GDM1 (cell line): Measurements from ENCODE around the gene ZNF831.

Experiments used
- DNase-seq: peaks from one replicate; lab custom pipeline; 2025; lab: John Stamatoyannopoulos, UW

ZNF831 gene

DNA sequence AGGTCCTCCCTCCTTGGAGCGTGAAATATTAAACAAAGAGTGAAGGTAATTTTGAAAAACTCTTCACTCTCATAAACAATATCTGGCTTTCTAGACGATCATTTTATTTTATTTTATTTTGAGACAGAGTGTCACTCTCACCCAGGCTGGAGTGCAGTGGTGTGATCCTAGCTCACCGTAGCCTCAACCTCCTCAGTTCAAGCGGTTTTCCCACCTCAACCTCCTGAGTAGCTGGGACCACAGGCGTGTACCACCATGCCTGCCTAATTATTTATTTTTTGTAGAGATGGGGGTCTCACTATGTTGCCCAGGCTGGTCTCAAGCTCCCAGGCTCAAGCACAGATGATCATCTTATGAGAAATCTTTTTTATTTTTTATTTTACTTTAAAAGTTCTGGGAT, 16.4 kb downstream of the ZNF831 start:
- no peak for DNase-seq

DNA sequence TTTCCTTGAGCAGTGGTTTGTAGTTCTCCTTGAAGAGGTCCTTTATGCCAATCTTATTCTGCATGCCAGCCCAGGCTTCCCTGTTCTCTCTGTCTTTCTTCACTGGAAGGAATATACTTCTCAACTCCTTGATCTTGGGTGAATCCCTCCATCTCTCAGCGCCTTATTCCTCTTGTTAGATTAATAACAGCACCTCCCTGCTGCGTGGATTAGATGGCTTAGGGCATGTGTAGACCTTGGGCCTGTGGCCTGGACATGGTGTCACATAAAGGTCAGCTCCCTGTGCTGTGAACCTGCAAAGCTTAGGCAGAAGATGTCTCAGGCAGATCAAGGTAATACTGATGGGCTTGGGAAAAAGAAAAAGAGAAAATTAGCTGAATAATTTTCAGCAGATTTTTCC, 18.3 kb downstream of the ZNF831 start:
- no peak for DNase-seq

DNA sequence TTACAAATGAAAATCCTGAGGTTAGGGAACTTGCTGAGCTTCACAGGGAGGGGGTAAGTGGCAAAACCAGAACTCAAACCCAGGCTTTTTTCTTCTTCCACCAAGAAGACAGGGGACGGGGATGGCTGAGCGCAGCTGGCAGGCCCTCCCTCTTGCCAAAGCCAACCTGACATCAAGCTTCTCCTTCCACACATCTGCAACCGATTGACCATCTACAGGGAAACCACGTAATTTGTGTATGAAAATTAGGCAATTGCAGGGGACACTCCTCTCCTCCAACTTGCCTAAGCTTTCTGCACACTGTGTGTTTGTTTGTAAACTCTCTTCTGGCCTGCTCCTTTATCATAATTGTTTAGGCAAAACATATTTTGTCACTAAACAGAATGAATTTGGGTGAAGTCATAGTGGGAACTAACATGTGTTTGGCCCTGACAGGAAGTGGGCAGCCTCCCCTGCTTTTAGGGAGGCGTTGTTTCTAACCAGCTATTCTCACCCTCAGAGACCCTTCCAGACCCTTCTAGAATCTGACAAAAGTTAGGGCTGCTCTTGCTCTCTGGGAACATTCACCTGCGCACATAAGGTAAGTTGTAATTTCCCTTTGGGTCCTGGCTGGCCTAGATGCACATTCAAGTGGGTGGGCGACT, 18.9 kb downstream of the ZNF831 start:
- DNase-seq, result no peak

DNA sequence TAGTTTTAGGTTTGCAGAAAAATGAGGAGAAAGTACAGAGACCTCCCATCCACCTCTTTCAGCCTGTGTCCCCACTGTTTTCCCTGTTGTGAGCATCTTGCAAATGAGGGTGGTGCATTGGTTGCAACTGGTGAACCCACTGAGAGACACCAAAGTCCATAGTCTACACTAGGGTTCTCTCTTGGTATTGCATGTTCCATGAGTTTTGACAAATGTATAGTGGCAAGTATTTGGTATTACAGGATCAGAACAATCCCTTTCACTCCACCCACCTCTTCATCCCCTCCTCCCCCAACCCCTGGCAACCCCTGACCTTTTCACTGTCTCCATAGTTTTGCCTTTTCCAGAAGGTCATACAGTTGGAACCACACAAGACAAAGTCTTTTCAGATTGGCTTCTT, 20.1 kb downstream of the ZNF831 start:
- DNase-seq, result no peak

DNA sequence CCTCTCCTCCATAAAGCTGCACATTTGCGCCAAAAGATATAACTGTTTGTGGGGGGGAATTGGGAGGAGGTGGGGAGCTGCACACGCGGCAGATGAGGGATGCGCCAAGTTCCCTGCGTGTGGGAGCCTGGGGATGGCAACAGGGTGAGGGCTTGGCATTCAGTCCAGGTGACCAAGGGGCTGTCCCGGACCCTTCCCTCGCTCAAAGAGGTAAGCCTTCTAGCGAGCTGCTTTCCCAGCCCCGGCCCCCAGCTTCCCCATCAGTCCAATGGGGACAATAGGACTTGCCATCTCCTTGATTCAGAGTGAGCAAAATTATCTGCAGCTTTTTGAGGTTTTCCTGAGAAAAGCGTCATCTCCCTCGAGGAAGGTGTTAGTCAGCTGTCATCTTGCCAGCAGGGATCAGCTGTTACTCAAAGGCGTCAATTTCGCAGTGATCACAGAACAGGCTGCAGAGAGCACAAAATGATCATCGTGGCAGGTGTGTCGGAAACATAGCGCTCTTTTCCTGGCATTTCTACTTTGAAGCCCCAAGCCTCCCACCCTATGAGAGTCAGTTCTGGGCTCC, 21.3 kb downstream of the ZNF831 start:
- no peak for DNase-seq

DNA sequence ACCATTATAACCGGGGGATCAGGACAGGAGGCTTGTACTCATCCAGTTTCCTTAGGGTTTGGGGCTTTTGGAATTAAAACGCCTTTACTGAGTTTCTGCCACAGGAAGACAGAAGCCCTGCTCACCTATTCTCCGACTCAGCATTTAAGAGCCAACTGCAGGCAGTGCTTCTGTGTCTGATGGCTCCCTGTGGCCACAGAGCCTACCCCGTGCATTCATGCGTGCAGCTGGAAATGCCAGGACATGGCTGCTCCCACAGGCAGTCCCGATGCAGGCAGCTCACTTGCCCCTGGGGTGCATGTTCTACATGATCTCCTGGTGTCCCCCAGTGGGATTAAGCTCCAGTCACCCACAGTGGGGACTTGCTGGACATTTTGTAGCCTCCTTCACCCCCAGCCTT, 22.2 kb downstream of the ZNF831 start:
- DNase-seq, result no peak

DNA sequence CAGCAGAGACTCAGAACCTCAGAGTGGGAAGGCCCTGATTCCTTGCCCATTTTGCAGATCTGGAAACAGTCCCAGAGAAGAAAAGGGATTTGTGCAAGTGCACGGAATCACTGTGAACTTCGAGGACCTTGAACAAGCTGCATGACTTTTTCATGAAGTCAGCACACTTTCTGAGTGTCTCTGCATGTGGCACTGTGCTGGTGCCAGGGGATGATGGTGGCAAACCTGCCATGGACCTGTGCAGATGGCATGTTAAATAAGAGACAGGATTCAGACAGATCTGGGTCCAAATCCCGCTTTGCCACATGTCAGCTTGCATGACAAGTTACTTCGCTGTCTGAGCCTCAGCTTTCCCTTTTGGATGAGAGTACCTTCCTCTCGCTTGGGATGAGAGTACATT, 26.8 kb downstream of the ZNF831 start:
- no peak for DNase-seq

DNA sequence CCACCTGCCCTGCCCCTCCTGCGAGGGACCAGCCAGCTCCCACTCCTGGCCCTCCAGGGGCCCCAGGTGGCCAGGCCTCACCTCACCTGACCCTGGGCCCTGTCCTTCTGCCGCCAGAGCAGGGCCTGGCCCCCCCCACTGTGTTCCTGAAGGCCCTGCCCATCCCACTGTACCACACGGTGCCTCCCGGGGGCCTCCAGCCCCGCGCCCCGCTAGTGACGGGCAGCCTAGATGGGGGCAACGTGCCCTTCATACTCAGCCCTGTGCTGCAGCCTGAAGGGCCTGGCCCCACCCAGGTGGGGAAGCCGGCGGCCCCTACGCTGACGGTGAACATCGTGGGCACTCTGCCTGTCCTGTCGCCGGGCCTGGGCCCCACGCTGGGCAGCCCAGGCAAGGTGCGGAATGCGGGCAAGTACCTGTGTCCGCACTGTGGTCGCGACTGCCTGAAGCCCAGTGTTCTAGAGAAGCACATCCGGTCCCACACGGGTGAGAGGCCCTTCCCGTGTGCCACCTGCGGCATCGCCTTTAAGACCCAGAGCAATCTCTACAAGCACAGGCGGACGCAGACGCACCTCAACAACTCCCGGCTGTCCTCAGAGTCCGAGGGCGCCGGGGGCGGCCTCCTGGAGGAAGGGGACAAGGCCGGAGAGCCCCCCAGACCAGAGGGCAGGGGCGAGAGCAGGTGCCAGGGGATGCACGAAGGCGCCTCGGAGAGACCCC, 27.6 kb downstream of the ZNF831 start:
- no peak for DNase-seq

DNA sequence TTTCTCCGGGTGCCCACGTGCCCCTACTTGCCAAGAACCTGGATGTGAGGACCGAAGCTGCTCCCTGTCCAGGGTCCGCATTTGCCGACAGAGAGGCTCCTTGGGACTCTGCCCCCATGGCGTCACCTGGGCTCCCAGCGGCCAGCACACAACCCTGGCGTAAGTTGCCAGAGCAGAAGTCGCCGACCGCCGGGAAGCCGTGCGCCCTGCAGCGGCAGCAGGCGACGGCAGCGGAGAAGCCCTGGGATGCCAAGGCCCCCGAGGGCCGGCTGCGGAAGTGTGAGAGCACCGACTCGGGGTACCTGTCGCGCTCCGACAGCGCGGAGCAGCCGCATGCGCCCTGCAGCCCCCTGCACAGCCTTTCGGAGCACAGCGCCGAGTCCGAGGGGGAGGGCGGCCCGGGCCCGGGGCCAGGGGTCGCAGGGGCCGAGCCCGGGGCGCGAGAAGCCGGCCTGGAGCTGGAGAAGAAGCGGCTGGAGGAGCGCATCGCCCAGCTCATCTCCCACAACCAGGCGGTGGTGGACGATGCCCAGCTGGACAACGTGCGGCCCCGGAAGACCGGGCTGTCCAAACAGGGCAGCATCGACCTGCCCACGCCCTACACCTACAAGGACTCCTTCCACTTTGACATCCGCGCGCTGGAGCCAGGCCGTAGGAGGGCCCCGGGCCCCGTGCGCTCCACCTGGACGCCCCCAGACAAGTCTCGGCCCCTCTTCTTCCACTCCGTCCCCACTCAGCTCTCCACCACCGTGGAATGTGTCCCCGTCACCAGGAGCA, 28.3 kb downstream of the ZNF831 start:
- no peak for DNase-seq

DNA sequence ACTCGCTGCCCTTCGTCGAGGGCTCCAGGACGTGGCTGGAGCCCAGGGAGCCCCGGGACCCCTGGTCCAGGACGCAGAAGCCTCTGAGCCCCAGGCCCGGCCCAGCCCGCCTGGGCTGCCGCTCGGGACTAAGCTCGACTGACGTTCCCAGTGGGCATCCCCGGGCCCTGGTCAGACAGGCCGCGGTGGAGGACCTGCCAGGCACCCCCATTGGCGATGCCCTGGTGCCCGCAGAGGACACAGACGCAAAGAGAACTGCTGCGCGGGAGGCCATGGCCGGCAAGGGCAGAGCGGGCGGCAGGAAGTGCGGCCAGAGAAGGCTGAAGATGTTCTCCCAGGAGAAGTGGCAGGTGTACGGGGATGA, 28.9 kb downstream of the ZNF831 start:
- DNase-seq, result no peak

DNA sequence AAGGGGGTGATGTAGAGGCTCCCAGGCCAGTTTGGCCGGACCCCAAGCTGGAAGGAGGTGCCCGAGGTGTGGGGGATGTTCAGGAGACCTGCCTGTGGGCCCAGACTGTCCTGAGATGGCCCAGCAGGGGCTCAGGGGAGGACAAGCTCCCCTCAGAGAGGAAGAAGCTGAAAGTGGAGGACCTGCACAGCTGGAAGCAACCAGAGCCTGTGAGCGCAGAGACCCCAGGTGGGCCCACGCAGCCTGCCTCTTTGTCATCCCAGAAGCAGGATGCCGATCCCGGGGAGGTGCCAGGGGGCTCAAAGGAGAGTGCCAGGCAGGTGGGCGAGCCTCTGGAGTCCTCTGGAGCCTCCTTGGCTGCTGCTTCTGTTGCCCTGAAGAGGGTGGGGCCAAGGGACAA, 29.7 kb downstream of the ZNF831 start:
- no peak for DNase-seq

DNA sequence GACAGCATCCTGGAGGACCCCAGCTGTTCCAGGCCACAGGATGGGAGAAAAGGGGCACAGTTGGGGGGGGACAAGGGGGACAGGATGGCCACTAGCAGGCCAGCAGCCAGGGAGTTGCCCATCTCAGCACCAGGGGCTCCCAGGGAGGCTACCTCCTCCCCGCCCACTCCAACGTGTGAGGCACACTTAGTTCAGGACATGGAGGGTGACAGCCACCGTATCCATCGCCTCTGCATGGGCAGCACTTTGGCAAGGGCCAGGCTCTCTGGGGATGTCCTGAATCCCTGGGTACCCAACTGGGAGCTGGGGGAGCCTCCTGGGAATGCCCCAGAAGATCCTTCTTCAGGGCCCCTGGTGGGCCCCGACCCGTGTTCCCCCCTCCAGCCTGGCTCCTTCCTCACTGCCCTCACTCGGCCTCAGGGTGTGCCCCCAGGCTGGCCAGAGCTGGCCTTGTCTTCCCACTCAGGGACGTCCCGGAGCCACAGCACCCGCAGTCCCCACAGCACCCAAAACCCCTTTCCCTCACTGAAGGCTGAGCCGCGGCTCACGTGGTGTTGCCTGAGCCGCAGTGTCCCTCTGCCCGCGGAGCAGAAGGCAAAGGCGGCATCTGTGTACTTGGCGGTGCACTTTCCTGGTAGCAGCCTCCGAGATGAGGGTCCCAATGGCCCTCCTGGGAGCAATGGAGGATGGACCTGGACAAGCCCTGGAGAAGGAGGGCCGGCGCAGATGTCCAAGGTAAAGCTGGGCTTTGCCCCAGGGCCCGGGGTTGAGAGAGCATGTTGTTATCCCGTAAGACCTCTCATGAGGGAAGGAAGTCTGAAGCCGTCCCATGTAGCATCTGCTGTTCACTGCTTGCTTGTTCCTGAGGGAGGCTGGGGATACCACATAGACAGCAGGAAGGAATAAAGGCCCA, 30.7 kb downstream of the ZNF831 start:
- DNase-seq, result no peak

DNA sequence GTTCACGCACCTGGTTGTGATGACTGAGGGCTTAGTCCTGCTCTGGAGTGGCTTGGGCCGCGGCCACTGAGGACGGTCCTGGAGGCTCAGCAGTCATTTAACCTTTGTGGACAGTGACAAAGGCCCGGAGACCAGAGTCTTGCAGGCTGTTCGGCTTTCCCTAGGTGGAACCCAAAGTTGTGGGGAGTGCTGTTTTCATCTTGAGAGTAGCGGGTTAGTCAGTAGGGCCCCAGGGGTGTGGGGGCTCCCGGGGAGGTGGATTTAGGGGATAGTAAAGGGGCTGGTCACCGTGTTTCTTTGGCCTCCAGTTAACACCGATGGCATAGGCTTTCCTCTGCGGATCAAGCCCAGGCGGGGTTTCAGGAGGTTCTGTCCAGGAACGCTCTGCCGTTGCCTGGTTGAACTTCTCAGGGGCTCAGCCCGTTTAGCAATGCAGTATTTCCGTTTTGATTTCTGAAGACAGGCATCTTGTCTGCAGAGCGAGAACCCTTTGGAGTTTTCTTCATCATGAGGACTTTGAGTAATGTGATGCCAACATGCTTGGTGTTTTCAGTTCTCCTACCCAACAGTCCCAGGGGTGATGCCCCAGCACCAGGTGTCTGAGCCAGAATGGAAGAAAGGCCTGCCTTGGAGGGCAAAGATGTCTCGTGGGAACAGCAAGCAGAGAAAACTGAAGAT, 31.8 kb downstream of the ZNF831 start:
- DNase-seq, result no peak

DNA sequence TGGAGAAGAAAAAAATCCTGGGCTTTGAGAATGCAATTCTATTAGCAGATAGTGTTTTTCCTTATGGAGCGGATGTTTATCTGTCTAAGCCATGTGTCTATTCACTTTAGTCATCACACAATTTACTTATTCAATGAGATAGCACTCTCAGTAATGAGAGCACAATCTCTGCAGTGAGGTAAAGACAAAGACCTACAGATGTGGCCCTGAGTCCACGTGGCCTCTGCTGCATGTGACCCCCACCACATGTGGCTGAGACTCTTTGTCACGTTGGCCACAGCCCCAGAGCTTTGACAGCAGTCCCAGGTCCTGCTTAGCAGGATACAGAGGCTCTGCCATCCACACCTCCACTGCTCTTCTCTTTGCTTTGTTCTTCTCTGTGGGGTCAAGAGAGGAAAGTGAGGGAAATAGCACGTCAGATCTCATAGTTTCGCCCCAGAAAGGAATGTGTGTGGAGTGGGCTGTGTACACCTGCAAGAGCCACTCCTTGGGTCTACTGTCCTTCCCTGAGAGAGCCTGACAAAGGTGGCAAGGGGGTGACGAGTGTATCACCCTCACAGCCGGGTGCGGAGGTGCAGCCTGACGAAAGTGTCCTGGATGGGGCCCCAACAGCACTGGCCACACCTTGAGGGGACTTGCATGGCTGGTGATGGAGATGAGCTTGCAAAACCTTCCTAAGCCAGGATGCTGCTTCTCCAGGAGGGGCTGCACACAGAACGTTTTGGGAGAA, 40.7 kb downstream of the ZNF831 start:
- no peak for DNase-seq

DNA sequence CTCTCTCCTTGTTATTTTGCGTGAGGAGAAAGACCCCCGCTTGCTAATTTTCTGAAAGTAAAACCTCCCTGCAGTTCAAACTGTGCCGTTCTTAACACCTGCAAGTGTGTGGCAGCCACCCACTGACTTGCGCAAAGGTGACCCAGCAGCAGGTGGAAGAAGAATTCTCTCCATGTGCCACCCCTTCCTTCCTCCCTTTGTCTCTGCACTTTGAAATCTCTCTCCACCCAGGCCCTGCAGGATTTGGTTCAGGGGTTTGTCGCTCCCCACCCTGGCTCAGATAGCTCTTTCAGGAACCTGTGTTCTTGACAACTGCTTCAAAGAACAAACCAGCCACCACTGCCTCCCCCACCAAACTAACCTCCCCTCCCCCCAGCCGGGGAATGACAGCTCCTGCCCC, 41.4 kb downstream of the ZNF831 start:
- DNase-seq, result no peak

DNA sequence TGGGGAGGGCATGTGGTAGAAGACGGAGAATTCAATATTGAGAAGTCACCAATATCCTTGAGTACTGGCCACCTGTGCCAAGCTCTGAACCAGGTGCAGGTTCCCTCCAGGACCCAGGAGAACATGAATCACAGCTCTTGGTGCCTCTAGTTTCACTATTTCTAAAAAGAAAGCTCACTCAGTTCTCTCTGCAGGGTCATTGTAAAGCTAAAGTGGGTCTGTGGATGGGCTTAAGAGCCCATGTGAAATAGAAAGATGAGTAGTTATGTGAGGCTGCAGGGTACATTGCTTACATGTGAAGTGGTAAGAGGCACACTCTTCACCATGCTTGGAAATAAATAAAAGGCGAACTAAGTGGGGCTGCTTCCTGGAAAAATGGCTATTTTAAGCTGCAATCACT, 43.6 kb downstream of the ZNF831 start:
- no peak for DNase-seq

DNA sequence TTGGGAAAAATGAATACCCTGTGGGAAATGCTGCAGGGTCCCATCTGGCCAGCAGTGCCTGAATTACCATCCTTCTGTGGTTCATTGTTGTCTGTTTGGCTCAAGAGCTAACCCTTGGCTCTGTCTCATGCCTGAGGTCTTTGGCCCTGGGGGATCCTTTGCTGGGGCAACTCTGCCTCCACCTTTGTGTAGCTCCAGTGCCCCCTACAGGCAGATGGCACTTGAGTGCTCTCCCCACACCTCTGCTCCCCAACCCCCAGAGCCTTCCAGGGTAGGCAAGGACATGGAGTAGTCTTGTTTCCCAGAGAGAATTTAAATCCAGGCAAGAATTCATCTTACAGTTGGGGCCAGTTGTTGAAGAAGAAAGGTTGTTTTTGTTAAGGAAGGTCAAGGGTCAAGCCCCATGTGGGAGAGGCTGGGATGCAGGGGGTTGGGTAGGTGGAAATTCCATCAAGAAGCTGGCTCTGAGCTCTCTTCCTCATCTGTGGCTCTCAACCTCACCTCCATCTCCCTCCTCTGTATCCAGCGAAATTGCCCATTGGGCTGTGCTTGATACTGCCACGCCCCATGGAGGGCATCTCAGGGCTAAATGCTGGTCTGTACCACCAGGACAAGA, 44.2 kb downstream of the ZNF831 start:
- DNase-seq, result no peak

DNA sequence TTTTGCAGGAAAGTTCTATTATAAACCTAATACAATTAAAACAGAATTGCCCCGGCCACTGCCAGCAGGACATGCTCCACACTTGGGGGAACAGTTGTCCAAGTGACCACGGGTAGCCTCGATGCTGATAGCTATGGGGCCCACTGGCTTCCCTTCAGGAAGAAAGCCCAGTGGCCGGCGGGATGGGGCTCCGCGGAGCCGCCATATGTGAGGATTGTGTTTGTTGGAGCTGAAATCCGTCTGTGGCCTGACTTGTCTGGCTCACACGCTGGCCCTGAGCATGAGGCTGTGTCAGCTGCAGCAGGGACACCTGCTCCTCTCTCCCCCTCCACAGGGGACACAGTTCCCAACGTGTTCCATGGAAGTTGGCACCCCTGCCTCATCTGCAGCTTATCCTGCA, 46.6 kb downstream of the ZNF831 start:
- DNase-seq, result no peak

DNA sequence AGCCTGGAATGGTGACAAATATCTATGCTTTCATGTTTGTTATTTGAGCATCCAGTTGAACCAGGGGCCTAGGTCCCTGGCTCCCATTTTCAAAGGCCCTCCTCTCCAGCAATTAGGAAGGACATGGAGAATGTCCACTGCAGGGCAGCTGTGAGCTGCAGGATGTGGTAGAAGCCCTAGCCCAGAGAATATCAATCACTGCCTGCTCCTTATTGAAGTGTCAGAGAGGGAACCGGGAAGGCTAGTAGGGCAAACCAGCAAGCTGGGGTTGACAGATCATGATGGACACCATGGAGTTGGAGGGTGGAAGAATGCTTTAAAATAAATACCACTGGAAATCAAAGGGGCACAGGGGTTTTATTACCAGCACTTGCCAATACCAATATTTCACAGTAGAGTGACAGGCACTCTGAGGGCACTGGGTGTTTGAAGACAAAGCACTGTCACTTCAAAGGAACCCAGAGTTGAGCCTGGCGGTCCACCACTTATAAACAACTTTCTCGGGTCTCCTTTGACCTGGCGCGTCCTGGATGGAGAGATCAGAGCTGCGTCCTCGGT, 47.7 kb downstream of the ZNF831 start:
- no peak for DNase-seq

DNA sequence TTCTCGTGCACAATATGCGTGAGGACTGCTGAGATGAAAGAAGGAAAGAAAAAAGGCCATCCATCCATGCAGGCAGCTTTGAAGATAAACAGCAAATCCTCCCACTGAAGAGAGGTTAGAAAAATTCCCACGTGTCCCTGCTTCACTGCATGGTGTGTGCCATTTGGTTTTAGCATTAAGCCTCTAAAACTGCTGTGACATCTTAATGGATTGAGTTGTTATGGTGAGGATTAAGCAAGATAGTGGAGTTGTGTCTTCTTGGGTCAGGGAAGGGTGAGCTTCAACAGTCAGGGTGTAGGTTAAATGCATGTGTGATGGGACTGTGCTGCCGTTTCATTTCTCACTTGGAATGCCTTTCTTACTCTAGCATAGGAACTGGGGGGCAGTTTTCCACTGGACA, 50.5 kb downstream of the ZNF831 start:
- no peak for DNase-seq
